AG04449 (cell line): Measurements from ENCODE around the gene KMO.

Experiments
- CTCF ChIA-PET: fragments of 350-600 bp; formaldehyde crosslinking; extraction: SDS; loops from one replicate; lab custom pipeline; 2021; ENCODE audit warnings: antibody characterized with exemption; lab: Yijun Ruan, JAX
- POLR2A ChIA-PET: fragments of 400-600, 350-600 bp; formaldehyde crosslinking; extraction: SDS; loops from one replicate; lab custom pipeline; 2020; ENCODE audit warnings: antibody characterized with exemption, inconsistent platforms; lab: Yijun Ruan, JAX
- DNase-seq: peaks from one replicate; pipeline ENCODE4 v3.0.0-alpha.2; 2010; ENCODE audit warnings: low read depth, low spot score
- H3K4me3 ChIP-seq: 2 replicates; pipeline ENCODE4 v1.5.1; 2011; ENCODE audit warnings: low read depth, mild to moderate bottlenecking, control low read depth, low read length
- TF ChIP-seq, protein P1 (sequence below): IDR thresholded peaks from one replicate; pipeline ENCODE4 v1.5.1; 2011; ENCODE audit warnings: mild to moderate bottlenecking, moderate library complexity, low read length, control low read depth, inconsistent platforms; ENCODE audit not compliant: insufficient read depth; ENCODE audit errors: missing control alignments

KMO gene

DNA sequence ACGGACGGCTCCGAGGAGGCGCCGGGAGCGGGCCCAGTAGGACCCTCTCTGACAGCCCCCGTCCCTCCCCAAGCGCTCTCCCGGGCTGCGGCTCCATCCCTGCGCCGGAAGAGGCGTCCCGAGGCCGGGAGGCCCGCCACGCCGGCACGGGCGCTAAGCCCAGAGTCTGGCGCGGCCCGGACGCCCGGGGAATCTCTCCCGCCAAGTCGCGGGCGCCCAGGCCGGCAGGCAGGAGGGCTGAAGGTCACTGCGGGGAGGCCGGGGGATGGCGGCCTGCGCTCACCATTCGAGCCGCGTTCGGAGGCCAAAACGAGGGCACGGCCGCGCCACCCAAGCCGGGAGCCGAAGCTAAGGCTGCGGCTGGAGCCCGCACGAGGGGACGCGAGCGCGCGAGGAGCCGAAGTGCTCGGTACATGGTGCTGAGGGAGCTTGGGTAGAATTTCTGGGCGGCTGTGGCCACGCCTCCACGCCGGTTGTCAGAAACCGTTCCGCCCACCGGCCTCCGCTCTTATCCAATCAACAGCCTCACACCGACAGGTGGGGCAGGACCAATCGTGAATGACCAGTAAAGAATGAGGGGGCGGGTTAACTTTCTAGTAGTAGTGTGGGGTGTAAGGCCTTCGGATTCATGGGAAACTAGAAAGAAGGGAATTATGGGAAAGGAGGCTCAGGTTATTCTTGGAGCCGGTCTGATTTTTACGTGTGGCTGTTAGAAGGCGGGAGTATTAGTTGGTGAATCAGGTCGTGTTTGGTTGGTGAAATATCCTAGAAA, 12.7 kb upstream of the KMO start, which contains the start of gene FH:
Gene FH (minus strand): TSS at position 448 of the 772 bp plus-strand sequence. CDS start 33 bp downstream, at position 415.
- DNase-seq: peak; percentile 88
- H3K4me3 ChIP-seq: peak within 1 kb of the TSS; percentile 81
- TF ChIP-seq, protein P1, sequence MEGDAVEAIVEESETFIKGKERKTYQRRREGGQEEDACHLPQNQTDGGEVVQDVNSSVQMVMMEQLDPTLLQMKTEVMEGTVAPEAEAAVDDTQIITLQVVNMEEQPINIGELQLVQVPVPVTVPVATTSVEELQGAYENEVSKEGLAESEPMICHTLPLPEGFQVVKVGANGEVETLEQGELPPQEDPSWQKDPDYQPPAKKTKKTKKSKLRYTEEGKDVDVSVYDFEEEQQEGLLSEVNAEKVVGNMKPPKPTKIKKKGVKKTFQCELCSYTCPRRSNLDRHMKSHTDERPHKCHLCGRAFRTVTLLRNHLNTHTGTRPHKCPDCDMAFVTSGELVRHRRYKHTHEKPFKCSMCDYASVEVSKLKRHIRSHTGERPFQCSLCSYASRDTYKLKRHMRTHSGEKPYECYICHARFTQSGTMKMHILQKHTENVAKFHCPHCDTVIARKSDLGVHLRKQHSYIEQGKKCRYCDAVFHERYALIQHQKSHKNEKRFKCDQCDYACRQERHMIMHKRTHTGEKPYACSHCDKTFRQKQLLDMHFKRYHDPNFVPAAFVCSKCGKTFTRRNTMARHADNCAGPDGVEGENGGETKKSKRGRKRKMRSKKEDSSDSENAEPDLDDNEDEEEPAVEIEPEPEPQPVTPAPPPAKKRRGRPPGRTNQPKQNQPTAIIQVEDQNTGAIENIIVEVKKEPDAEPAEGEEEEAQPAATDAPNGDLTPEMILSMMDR: no peak
- ChIA-PET POLR2A (interaction anchor here (0.7 to 1.5 kb wide), 5 partner anchors 8 to 328 kb away, joined by 3 to 6 read pairs (median 4); partner anchors contain the start of gene EXO1), CTCF (interaction anchor here (0.7 to 1.7 kb wide), 7 partner anchors 9 to 329 kb away, joined by 3 to 4 read pairs (median 3); partner anchors contain the start of genes EXO1 and KMO)

DNA sequence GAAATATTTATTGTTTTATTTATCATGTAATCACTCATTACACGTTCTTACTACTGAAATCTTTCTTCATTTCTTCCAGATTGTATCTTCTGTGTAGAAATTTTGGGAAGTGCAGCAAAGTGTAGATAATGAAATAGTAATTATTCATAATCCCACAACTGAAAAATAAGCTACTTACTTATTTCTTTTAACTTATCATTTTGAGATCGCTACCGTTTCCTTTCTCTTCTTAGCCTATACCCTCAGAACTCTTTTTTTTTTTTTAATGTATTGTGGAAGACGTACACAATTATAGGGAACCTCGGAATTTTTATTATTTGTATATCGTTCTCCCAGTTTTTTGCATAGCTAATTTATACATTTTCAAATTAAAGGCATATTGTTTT, 12.1 kb upstream of the KMO start:
- CTCF ChIA-PET: interaction anchor here (0.7 to 1.7 kb wide), 6 partner anchors 11 to 328 kb away, joined by 3 to 4 read pairs (median 3); partner anchors contain the start of genes EXO1 and KMO
- H3K4me3 ChIP-seq: peak overlapping the region; percentile 81
- POLR2A ChIA-PET: interaction anchor here (0.7 to 1.5 kb wide), 3 partner anchors 8 to 323 kb away, joined by 4 to 6 read pairs (median 4); no protein-coding TSS in a partner anchor
- DNase-seq: no peak
- TF ChIP-seq, protein P1: no peak

DNA sequence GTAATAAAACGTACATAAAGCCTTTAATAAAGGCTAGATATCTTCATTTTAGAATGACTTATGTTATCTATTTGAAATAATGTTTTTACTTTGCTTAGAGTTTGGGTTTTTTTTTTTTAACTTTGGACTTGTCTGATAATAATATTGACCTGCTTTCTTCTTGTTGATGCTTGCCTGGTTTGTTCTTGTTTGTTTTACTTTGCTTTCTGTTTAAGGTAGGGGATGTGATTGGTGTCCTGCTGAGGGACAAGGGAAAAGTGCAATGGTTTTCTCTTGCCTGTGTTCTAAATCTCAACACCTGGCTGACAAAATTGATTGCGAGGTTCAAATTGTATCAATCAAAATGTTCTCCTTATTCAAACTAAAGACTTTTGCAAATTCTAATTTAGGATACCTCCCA, 10.5 kb upstream of the KMO start:
- CTCF ChIA-PET: no interaction called here
- no peak overlapping the region for H3K4me3 ChIP-seq
- DNase-seq: no peak
- TF ChIP-seq, protein P1: no peak
- POLR2A ChIA-PET: interaction anchor here (0.7 kb wide), 1 partner anchor 53 kb away, joined by 3 read pairs; no protein-coding TSS in a partner anchor

DNA sequence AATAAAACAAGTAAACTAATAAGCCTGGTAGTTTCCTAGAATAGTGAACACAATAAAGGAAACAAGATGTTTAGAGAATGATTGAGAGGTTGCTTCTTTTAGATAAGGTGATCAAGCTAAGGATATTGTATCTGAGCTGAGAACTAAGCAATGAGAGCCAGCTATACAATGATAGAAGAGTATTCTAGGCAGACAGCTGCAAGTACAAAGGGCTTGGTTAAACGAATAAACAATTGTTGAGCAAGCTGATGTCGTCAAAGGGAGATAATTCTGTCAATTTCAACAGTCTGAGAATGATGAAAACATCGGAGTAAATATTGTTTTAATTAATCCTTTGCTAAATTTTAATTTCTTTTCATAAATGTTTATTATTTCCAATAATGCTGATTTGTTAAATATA, 7.2 kb upstream of the KMO start:
- TF ChIP-seq, protein P1: no peak
- CTCF ChIA-PET: interaction anchor here (1.0 to 1.3 kb wide), 3 partner anchors 86 to 312 kb away, joined by 3 read pairs; no protein-coding TSS in a partner anchor
- POLR2A ChIA-PET: no interaction called here
- DNase-seq: no peak
- no peak overlapping the region for H3K4me3 ChIP-seq

DNA sequence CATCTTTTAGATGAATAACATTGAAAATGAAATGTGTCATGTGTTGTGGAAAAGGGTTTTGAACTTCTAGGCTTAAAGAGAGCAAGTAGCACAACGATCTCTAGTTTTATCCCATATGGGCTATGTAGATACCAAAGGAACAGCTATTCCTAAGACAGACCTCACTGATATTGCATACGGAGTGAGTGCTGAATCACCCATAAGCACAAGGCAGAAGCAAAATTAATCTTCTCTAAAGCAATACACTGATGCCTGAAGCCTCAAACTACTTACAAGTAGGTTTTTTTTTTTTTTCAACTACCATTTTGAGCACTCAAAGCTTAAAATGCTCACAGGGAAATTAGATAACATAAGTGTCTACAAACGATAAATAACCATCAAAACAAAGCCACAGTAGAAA, 5.0 kb upstream of the KMO start:
- no peak overlapping the region for H3K4me3 ChIP-seq
- TF ChIP-seq, protein P1: no peak
- POLR2A ChIA-PET: no interaction called here
- DNase-seq: no peak
- CTCF ChIA-PET: interaction anchor here (1.3 to 2.7 kb wide), 4 partner anchors 83 to 106 kb away, joined by 4 to 12 read pairs (median 8); no protein-coding TSS in a partner anchor
